ENCODE measurements around the gene XKRX.
A peak's percentile ranks its signal among the peaks of the same experiment; 100 is the strongest.

Gene XKRX

GRCh38 chrX:100931218-100931924 is 2.7 kb upstream of the XKRX start:
- H3K9me3 Mint-ChIP-seq = peaks cover 6% of the 10 kb centered on the region
- peak overlapping the region; percentile 22 for H3K4me3 Mint-ChIP-seq
- peaks cover 6% of the 10 kb centered on the region for H3K36me3 Mint-ChIP-seq (ENCODE audit: low read depth)
- H3K27ac Mint-ChIP-seq = peak overlapping the region; percentile 73
- H3K4me1 Mint-ChIP-seq (ENCODE audit: low read depth) = peaks cover 10% of the 10 kb centered on the region
- H3K27me3 Mint-ChIP-seq (ENCODE audit: low read depth) = peaks cover 3% of the 10 kb centered on the region
- peak; percentile 27 for DNase-seq (ENCODE audit: low spot score)

GRCh38 chrX:100926453-100926852 is 2.3 kb downstream of the XKRX start:
- Mint-ChIP-seq H3K4me3 (no peak overlapping the region), H3K4me1 (ENCODE audit: low read depth) (peaks cover 7% of the 10 kb centered on the region), H3K36me3 (ENCODE audit: low read depth) (peaks cover 4% of the 10 kb centered on the region), H3K27ac (no peak overlapping the region), H3K9me3 (peaks cover 5% of the 10 kb centered on the region), H3K27me3 (ENCODE audit: low read depth) (peaks cover 3% of the 10 kb centered on the region)
- DNase-seq (ENCODE audit: low spot score) = no peak

- H3K36me3 Mint-ChIP-seq (ENCODE audit: low read depth) = no peaks in the 10 kb centered on the region
- H3K9me3 Mint-ChIP-seq = no peaks in the 10 kb centered on the region
- no peak overlapping the region for H3K4me3 Mint-ChIP-seq
- DNase-seq (ENCODE audit: low spot score) = no peak
- H3K27me3 Mint-ChIP-seq (ENCODE audit: low read depth) = peaks cover 3% of the 10 kb centered on the region
- H3K4me1 Mint-ChIP-seq (ENCODE audit: low read depth) = peaks cover under 1% of the 10 kb centered on the region
- H3K27ac Mint-ChIP-seq = no peak overlapping the region
These were observed 4.3 kb downstream of the XKRX start for GRCh38 chrX:100924375-100924774.

GRCh38 chrX:100915562-100915961 is 13.2 kb downstream of the XKRX start:
- H3K4me3 Mint-ChIP-seq = no peak overlapping the region

GRCh38 chrX:100913111-100913510 is 15.6 kb downstream of the XKRX start:
- Mint-ChIP-seq H3K4me1 (ENCODE audit: low read depth) (no peaks in the 10 kb centered on the region), H3K27ac (no peak overlapping the region), H3K9me3 (no peaks in the 10 kb centered on the region), H3K27me3 (ENCODE audit: low read depth) (peaks cover 2% of the 10 kb centered on the region), H3K36me3 (ENCODE audit: low read depth) (no peaks in the 10 kb centered on the region), H3K4me3 (no peak overlapping the region)
- no peak for DNase-seq (ENCODE audit: low spot score)

More at GRCh38 chrX:100915562-100915961, 13.2 kb downstream of the XKRX start:
- H3K9me3 Mint-ChIP-seq = no peaks in the 10 kb centered on the region
- H3K27ac Mint-ChIP-seq = no peak overlapping the region
- no peaks in the 10 kb centered on the region for H3K4me1 Mint-ChIP-seq (ENCODE audit: low read depth)
- peaks cover 4% of the 10 kb centered on the region for H3K27me3 Mint-ChIP-seq (ENCODE audit: low read depth)
- no peak for DNase-seq (ENCODE audit: low spot score)
- no peaks in the 10 kb centered on the region for H3K36me3 Mint-ChIP-seq (ENCODE audit: low read depth)

GRCh38 chrX:100911731-100912130 is 17.0 kb downstream of the XKRX start:
- H3K9me3 Mint-ChIP-seq = no peaks in the 10 kb centered on the region

GRCh38 chrX:100905620-100906019 is 23.1 kb downstream of the XKRX start:
- H3K4me3 Mint-ChIP-seq = no peak overlapping the region
- no peaks in the 10 kb centered on the region for H3K27me3 Mint-ChIP-seq (ENCODE audit: low read depth)

More at GRCh38 chrX:100911731-100912130, 17.0 kb downstream of the XKRX start:
- Mint-ChIP-seq H3K4me1 (ENCODE audit: low read depth) (no peaks in the 10 kb centered on the region), H3K36me3 (ENCODE audit: low read depth) (no peaks in the 10 kb centered on the region), H3K27me3 (ENCODE audit: low read depth) (peaks cover 2% of the 10 kb centered on the region), H3K4me3 (no peak overlapping the region), H3K27ac (no peak overlapping the region)
- no peak for DNase-seq (ENCODE audit: low spot score)

GRCh38 chrX:100904433-100904832 is 24.3 kb downstream of the XKRX start:
- Mint-ChIP-seq H3K4me3 (no peak overlapping the region), H3K27me3 (ENCODE audit: low read depth) (no peaks in the 10 kb centered on the region), H3K4me1 (ENCODE audit: low read depth) (no peaks in the 10 kb centered on the region), H3K27ac (no peak overlapping the region), H3K9me3 (no peaks in the 10 kb centered on the region), H3K36me3 (ENCODE audit: low read depth) (no peaks in the 10 kb centered on the region)
- DNase-seq (ENCODE audit: low spot score) = no peak

More at GRCh38 chrX:100905620-100906019, 23.1 kb downstream of the XKRX start:
- DNase-seq (ENCODE audit: low spot score) = no peak
- no peak overlapping the region for H3K27ac Mint-ChIP-seq
- H3K36me3 Mint-ChIP-seq (ENCODE audit: low read depth) = no peaks in the 10 kb centered on the region
- no peaks in the 10 kb centered on the region for H3K9me3 Mint-ChIP-seq
- H3K4me1 Mint-ChIP-seq (ENCODE audit: low read depth) = no peaks in the 10 kb centered on the region

- DNase-seq (ENCODE audit: low spot score) = no peak
- no peaks in the 10 kb centered on the region for H3K36me3 Mint-ChIP-seq (ENCODE audit: low read depth)
- peaks cover 2% of the 10 kb centered on the region for H3K27me3 Mint-ChIP-seq (ENCODE audit: low read depth)
- H3K27ac Mint-ChIP-seq = no peak overlapping the region
- no peak overlapping the region for H3K4me3 Mint-ChIP-seq
- H3K4me1 Mint-ChIP-seq (ENCODE audit: low read depth) = no peaks in the 10 kb centered on the region
- no peaks in the 10 kb centered on the region for H3K9me3 Mint-ChIP-seq
These were observed 33.2 kb downstream of the XKRX start for GRCh38 chrX:100895365-100896075.

DNA sequence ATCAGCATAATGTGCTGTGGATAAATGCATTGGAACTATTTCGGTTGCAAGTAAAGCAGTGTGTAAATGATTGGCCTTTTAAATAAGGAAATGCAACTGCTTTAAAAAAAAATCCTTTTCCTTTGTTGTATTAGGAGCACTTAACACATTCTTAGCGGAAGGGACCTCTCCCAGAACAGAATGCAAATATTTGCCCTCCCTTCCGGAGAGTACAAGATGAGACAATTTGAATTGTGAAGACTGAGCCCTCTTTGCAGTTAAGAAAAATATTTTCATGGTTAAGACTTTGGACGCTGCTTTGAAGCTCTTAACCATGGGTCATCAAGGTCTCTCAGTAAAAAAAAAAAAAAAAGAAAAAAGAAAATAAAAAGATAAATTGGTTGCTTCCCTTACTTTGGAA is 45.1 kb downstream of the XKRX start:
- H3K4me1 Mint-ChIP-seq (ENCODE audit: low read depth) = peaks cover 3% of the 10 kb centered on the region
- H3K4me3 Mint-ChIP-seq = no peak overlapping the region
- H3K27me3 Mint-ChIP-seq (ENCODE audit: low read depth) = no peaks in the 10 kb centered on the region
- H3K27ac Mint-ChIP-seq = no peak overlapping the region
- H3K36me3 Mint-ChIP-seq (ENCODE audit: low read depth) = no peaks in the 10 kb centered on the region
- H3K9me3 Mint-ChIP-seq = no peaks in the 10 kb centered on the region
- no peak for DNase-seq (ENCODE audit: low spot score)

GRCh38 chrX:100880368-100880767 is 48.3 kb downstream of the XKRX start:
- Mint-ChIP-seq H3K27ac (no peak overlapping the region), H3K4me3 (no peak overlapping the region), H3K36me3 (ENCODE audit: low read depth) (no peaks in the 10 kb centered on the region), H3K27me3 (ENCODE audit: low read depth) (no peaks in the 10 kb centered on the region), H3K4me1 (ENCODE audit: low read depth) (peaks cover 3% of the 10 kb centered on the region), H3K9me3 (no peaks in the 10 kb centered on the region)
- no peak for DNase-seq (ENCODE audit: low spot score)

DNA sequence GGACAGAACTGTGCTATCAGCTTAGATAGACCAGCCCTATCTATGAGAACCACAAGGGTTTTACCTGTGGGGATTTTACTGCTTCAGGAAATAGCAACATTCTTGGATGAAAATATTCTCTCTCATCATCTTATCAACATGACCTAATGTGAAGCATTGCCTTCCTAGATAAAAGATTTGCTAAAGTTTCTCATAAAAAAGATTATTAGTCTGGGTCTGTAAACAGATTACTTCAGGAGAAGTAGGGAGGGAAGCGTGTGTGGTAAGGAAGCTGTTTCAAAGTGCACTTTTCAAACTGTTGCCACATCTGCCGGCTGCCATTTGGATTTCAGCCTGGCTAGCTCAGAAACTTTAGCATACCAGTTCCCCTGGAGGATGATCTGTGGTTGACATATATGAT is 54.4 kb downstream of the XKRX start, which contains the start of gene NOX1:
TSS of gene NOX1 (minus strand) at position 35 of the 400 bp plus-strand sequence. CDS start 220 bp downstream, outside the sequence.
- DNase-seq (ENCODE audit: low spot score) = no peak
- no peak within 1 kb of the TSS for H3K4me3 Mint-ChIP-seq
- peaks cover 3% of the 10 kb centered on the region for H3K4me1 Mint-ChIP-seq (ENCODE audit: low read depth)
- H3K27ac Mint-ChIP-seq = no peak within 1 kb of the TSS
- H3K36me3 Mint-ChIP-seq (ENCODE audit: low read depth) = no peaks in the 10 kb centered on the region
- peaks cover 9% of the 10 kb centered on the region for H3K27me3 Mint-ChIP-seq (ENCODE audit: low read depth)
- H3K9me3 Mint-ChIP-seq = no peaks in the 10 kb centered on the region

- Mint-ChIP-seq H3K9me3 (no peaks in the 10 kb centered on the region), H3K36me3 (ENCODE audit: low read depth) (no peaks in the 10 kb centered on the region), H3K4me3 (no peak overlapping the region), H3K27me3 (ENCODE audit: low read depth) (peaks cover 9% of the 10 kb centered on the region), H3K27ac (no peak overlapping the region), H3K4me1 (ENCODE audit: low read depth) (peaks cover 3% of the 10 kb centered on the region)
- DNase-seq (ENCODE audit: low spot score) = no peak
These were observed 56.8 kb downstream of the XKRX start for GRCh38 chrX:100871594-100872560.
